Prostate gland (tissue), 2 donors: ENCODE data around the gene SLC39A11. TPM values are rescaled to one million over a fixed set of nuclear protein-coding genes. Genes with fewer than 3 reads are reported as not detected.

Source experiments
- DNase-seq: peaks from one replicate; pipeline ENCODE4 v3.0.0-alpha.2; 2019; ENCODE audit warnings: low spot score
- H3K27ac ChIP-seq, 2 donors: fragments of 200-600 bp; sonication (generic); 2 replicates each; pipeline ENCODE4 v1.5.1; 2017 to 2019
- H3K27me3 ChIP-seq: fragments of 200-600 bp; sonication (generic); replicated peaks from 2 replicates; pipeline ENCODE4 v1.5.1; 2019; ENCODE audit not compliant: insufficient read depth
- H3K36me3 ChIP-seq, 2 donors: fragments of 200-600 bp; sonication (generic); 1 replicate in 1 of 2; 2 replicates in 1 of 2; pipeline versions ENCODE4 v1.5.1 to v1.8.1; 2017 to 2019
- H3K4me1 ChIP-seq: fragments of 200-600 bp; sonication (generic); replicated peaks from 2 replicates; pipeline ENCODE4 v1.5.1; 2019
- H3K4me3 ChIP-seq, 2 donors: fragments of 200-600 bp; sonication (generic); 2 replicates each; pipeline ENCODE4 v1.5.1; 2017 to 2019
- H3K9me3 ChIP-seq: fragments of 200-600 bp; sonication (generic); 2 replicates; pipeline ENCODE4 v1.5.1; 2017
- CTCF ChIP-seq, 4 experiments: fragments of 200-600 bp in 2 of 4; fragments of 450-650 bp in 2 of 4; sonication (generic) in 2 of 4; IDR thresholded peaks; 1 replicate in 3 of 4; 2 replicates in 1 of 4; pipeline ENCODE4 v1.5.1; 2016 to 2019; ENCODE audit warnings: antibody characterized with exemption in 4 of 4, mild to moderate bottlenecking in 2 of 4, moderate library complexity in 2 of 4
- POLR2A ChIP-seq: fragments of 450-650 bp; IDR thresholded peaks from one replicate; pipeline ENCODE4 v1.6.1; 2016; ENCODE audit warnings: antibody characterized with exemption, mild to moderate bottlenecking
- POLR2AphosphoS5 ChIP-seq: sonication (generic); formaldehyde crosslinking; IDR thresholded peaks from one replicate; pipeline ENCODE4 v1.6.1; 2017; ENCODE audit warnings: antibody characterized with exemption
- WGBS: methylation state at CpG from one replicate; pipeline ENCODE4 v1.1.5; 2018; 5-methylcytosine and 5-hydroxymethylcytosine counted together
- intact Hi-C: fragments of 100-400 bp; cut with DNase I; formaldehyde crosslinking; loops from one replicate; pipeline ENCODE4 v1.14.2; 2022
- total RNA-seq, 2 donors: library from RNA; depleted of rRNA; stranded (reverse); fragments of >200 nt; gene quantifications; one replicate each; pipeline ENCODE4 v1.1.0, GENCODE V29; 2016

The SLC39A11 gene
- total RNA-seq, 2 donors from 2014 or later = 15.1 to 29.7 TPM

GRCh38 chr17:72646176-72646575 lies 446.3 kb downstream of the SLC39A11 start:
- Histone ChIP-seq H3K27ac (no peak overlapping the region), H3K9me3 (no peaks in the 10 kb centered on the region), H3K27me3 (no peaks in the 10 kb centered on the region), H3K4me1 (no peaks in the 10 kb centered on the region), H3K36me3 (no peaks in the 10 kb centered on the region), H3K4me3 (no peak overlapping the region)
- no peak for DNase-seq
- whole genome bisulfite sequencing = 69% methylated on average over 2 of the region's 2 CpGs
- intact Hi-C loops = no loop called here
- TF ChIP-seq POLR2A (no peak), CTCF (IDR thresholded peaks at IDR 0.05) (no peak), POLR2AphosphoS5 (no peak)

- no peak overlapping the region for H3K27ac ChIP-seq
- intact Hi-C loops = no loop called here
- no peaks in the 10 kb centered on the region for H3K36me3 ChIP-seq
- no peak for DNase-seq
- H3K4me1 ChIP-seq = no peaks in the 10 kb centered on the region
- no peak overlapping the region for H3K4me3 ChIP-seq
- 92% methylated on average over 4 of the region's 4 CpGs for WGBS
- H3K27me3 ChIP-seq = no peaks in the 10 kb centered on the region
- no peaks in the 10 kb centered on the region for H3K9me3 ChIP-seq
- no peak for TF ChIP-seq POLR2A
- TF ChIP-seq CTCF (IDR thresholded peaks at IDR 0.05) = no peak
- TF ChIP-seq POLR2AphosphoS5 = no peak
These were observed 448.0 kb downstream of the SLC39A11 start for GRCh38 chr17:72644492-72644891.

- no peak overlapping the region for H3K27ac ChIP-seq
- no peaks in the 10 kb centered on the region for H3K4me1 ChIP-seq
- no peaks in the 10 kb centered on the region for H3K27me3 ChIP-seq
- no peaks in the 10 kb centered on the region for H3K9me3 ChIP-seq
- WGBS = 92% methylated on average over 4 of the region's 4 CpGs
- H3K4me3 ChIP-seq = no peak overlapping the region
- intact Hi-C loops = no loop called here
- DNase-seq = no peak
- no peaks in the 10 kb centered on the region for H3K36me3 ChIP-seq
- no peak for TF ChIP-seq CTCF (IDR thresholded peaks at IDR 0.05)
- TF ChIP-seq POLR2AphosphoS5 = no peak
- no peak for TF ChIP-seq POLR2A
These were observed 448.8 kb downstream of the SLC39A11 start for GRCh38 chr17:72643575-72644216.

- H3K27me3 ChIP-seq = no peaks in the 10 kb centered on the region
- no peaks in the 10 kb centered on the region for H3K36me3 ChIP-seq
- H3K4me3 ChIP-seq = no peak overlapping the region
- H3K9me3 ChIP-seq = no peaks in the 10 kb centered on the region
- intact Hi-C loops = no loop called here
- TF ChIP-seq POLR2AphosphoS5 (no peak), CTCF (IDR thresholded peaks at IDR 0.05) (no peak), POLR2A (no peak)
- H3K4me1 ChIP-seq = no peaks in the 10 kb centered on the region
- no peak for DNase-seq
- H3K27ac ChIP-seq = no peak overlapping the region
- 94% methylated on average over 7 of the region's 7 CpGs for WGBS
These were observed 449.8 kb downstream of the SLC39A11 start for GRCh38 chr17:72642720-72643119.

- no peak overlapping the region for H3K27ac ChIP-seq
- H3K4me3 ChIP-seq = no peak overlapping the region
- no peaks in the 10 kb centered on the region for H3K27me3 ChIP-seq
- H3K36me3 ChIP-seq = no peaks in the 10 kb centered on the region
- WGBS = 32% methylated on average over 45 of the region's 61 CpGs
- no peaks in the 10 kb centered on the region for H3K9me3 ChIP-seq
- intact Hi-C loops = no loop called here
- peak; percentile 30 for DNase-seq
- TF ChIP-seq CTCF (IDR thresholded peaks at IDR 0.05) (no peak), POLR2A (no peak), POLR2AphosphoS5 (no peak)
- no peaks in the 10 kb centered on the region for H3K4me1 ChIP-seq
These were observed 451.9 kb downstream of the SLC39A11 start for GRCh38 chr17:72640415-72641165.
